HEK293 (cell line): ENCODE data around the gene RNF187.
A peak's percentile ranks its signal among the peaks of the same experiment; 100 is the strongest.

ENCODE experiments used
- CTCF ChIA-PET: fragments of 350-600 bp; formaldehyde crosslinking; extraction: SDS; loops from one replicate; lab custom pipeline; 2021; ENCODE audit warnings: antibody characterized with exemption; lab: Yijun Ruan, JAX
- POLR2A ChIA-PET: fragments of 300-600 bp; formaldehyde crosslinking; extraction: SDS; loops from one replicate; lab custom pipeline; 2020; ENCODE audit warnings: antibody characterized with exemption, inconsistent platforms; lab: Yijun Ruan, JAX
- H3K27ac ChIP-seq: fragments of 200-500 bp; sonication (Bioruptor generic); 2 replicates; pipeline ENCODE4 v1.5.1; 2014; ENCODE audit warnings: low read depth, low read length, control low read depth, inconsistent platforms; ENCODE audit errors: extremely low read depth
- H3K36me3 ChIP-seq, 2 experiments: fragments of 200-500 bp in 1 of 2; sonication (Bioruptor generic) in 1 of 2; 1 replicate in 1 of 2; 2 replicates in 1 of 2; pipeline ENCODE4 v1.5.1; 2014 to 2017; ENCODE audit warnings: inconsistent platforms in 2 of 2, low read length in 2 of 2; ENCODE audit not compliant: control insufficient read depth in 2 of 2, insufficient read depth in 1 of 2
- H3K4me1 ChIP-seq: fragments of 200-500 bp; sonication (Bioruptor generic); 2 replicates; pipeline ENCODE4 v1.5.1; 2014; ENCODE audit warnings: mild to moderate bottlenecking, low read length, inconsistent platforms; ENCODE audit not compliant: control insufficient read depth, insufficient read depth
- H3K4me3 ChIP-seq: 2 replicates; pipeline ENCODE4 v1.5.1; 2011; ENCODE audit warnings: low read depth, mild to moderate bottlenecking, control low read depth, low read length, moderate library complexity
- H3K9me3 ChIP-seq: fragments of 200-500 bp; sonication (Bioruptor generic); 2 replicates; pipeline ENCODE4 v1.5.1; 2014; ENCODE audit warnings: low read depth, low read length, inconsistent platforms; ENCODE audit not compliant: control insufficient read depth, insufficient read depth
- CTCF ChIP-seq: fragments of 450-650 bp; formaldehyde crosslinking; IDR thresholded peaks from 2 replicates; pipeline ENCODE4 v1.5.1; 2016; ENCODE audit warnings: missing biosample characterization, missing genetic modification characterization
- KLF1 ChIP-seq: fragments of 450-650 bp; formaldehyde crosslinking; IDR thresholded peaks from 2 replicates; pipeline ENCODE4 v1.5.1; 2016; ENCODE audit warnings: missing biosample characterization, missing genetic modification characterization
- KLF17 ChIP-seq: fragments of 450-650 bp; formaldehyde crosslinking; IDR thresholded peaks from 2 replicates; pipeline ENCODE4 v1.5.1; 2016; ENCODE audit warnings: missing biosample characterization, missing genetic modification characterization
- KLF7 ChIP-seq: fragments of 450-650 bp; formaldehyde crosslinking; IDR thresholded peaks from 2 replicates; pipeline ENCODE4 v1.5.1; 2016; ENCODE audit warnings: missing biosample characterization, missing genetic modification characterization, borderline replicate concordance
- KLF9 ChIP-seq: fragments of 450-650 bp; formaldehyde crosslinking; IDR thresholded peaks from 2 replicates; pipeline ENCODE4 v1.5.1; 2016; ENCODE audit warnings: missing biosample characterization, missing genetic modification characterization, low read depth
- MZF1 ChIP-seq: fragments of 450-650 bp; formaldehyde crosslinking; IDR thresholded peaks from 2 replicates; pipeline ENCODE4 v1.5.1; 2017; ENCODE audit warnings: missing biosample characterization, missing genetic modification characterization, borderline replicate concordance
- OSR2 ChIP-seq: fragments of 450-650 bp; formaldehyde crosslinking; IDR thresholded peaks from 2 replicates; pipeline ENCODE4 v1.5.1; 2016; ENCODE audit warnings: missing biosample characterization, missing genetic modification characterization
- OVOL3 ChIP-seq: fragments of 450-650 bp; formaldehyde crosslinking; IDR thresholded peaks from 2 replicates; pipeline ENCODE4 v1.5.1; 2016; ENCODE audit warnings: missing biosample characterization, missing genetic modification characterization
- REST ChIP-seq: fragments of 450-650 bp; formaldehyde crosslinking; IDR thresholded peaks from 2 replicates; pipeline ENCODE4 v1.5.1; 2016; ENCODE audit warnings: missing biosample characterization, missing genetic modification characterization
- SP3 ChIP-seq: fragments of 450-650 bp; formaldehyde crosslinking; IDR thresholded peaks from 2 replicates; pipeline ENCODE4 v1.5.1; 2016; ENCODE audit warnings: missing biosample characterization, missing genetic modification characterization
- TRIM28 ChIP-seq: IDR thresholded peaks from 2 replicates; pipeline ENCODE4 v1.6.1; 2011; ENCODE audit warnings: low read length, control low read depth, borderline replicate concordance
- ZBTB20 ChIP-seq: fragments of 450-650 bp; formaldehyde crosslinking; IDR thresholded peaks from 2 replicates; pipeline ENCODE4 v1.5.1; 2016; ENCODE audit warnings: missing biosample characterization, missing genetic modification characterization
- ZNF10 ChIP-seq: fragments of 450-650 bp; formaldehyde crosslinking; IDR thresholded peaks from 2 replicates; pipeline ENCODE4 v1.5.1; 2017; ENCODE audit warnings: missing biosample characterization, missing genetic modification characterization
- ZNF114 ChIP-seq: fragments of 450-650 bp; formaldehyde crosslinking; IDR thresholded peaks from 2 replicates; pipeline ENCODE4 v1.5.0; 2017; ENCODE audit warnings: missing biosample characterization, missing genetic modification characterization
- ZNF248 ChIP-seq: fragments of 450-650 bp; formaldehyde crosslinking; IDR thresholded peaks from 2 replicates; pipeline ENCODE4 v1.5.1; 2017; ENCODE audit warnings: missing biosample characterization, missing genetic modification characterization
- ZNF311 ChIP-seq: fragments of 450-650 bp; formaldehyde crosslinking; IDR thresholded peaks from 2 replicates; pipeline ENCODE4 v1.5.1; 2017; ENCODE audit warnings: missing biosample characterization, missing genetic modification characterization, borderline replicate concordance
- ZNF398 ChIP-seq: fragments of 450-650 bp; formaldehyde crosslinking; IDR thresholded peaks from 2 replicates; pipeline ENCODE4 v1.5.1; 2017; ENCODE audit warnings: missing biosample characterization, missing genetic modification characterization
- ZNF404 ChIP-seq: fragments of 450-650 bp; formaldehyde crosslinking; IDR thresholded peaks from 2 replicates; pipeline ENCODE4 v1.5.1; 2017; ENCODE audit warnings: missing biosample characterization, missing genetic modification characterization
- ZNF473 ChIP-seq: fragments of 450-650 bp; formaldehyde crosslinking; IDR thresholded peaks from 2 replicates; pipeline ENCODE4 v1.5.1; 2017; ENCODE audit warnings: missing biosample characterization, missing genetic modification characterization
- ZNF510 ChIP-seq: fragments of 450-650 bp; formaldehyde crosslinking; IDR thresholded peaks from 2 replicates; pipeline ENCODE4 v1.5.1; 2018; ENCODE audit warnings: mild to moderate bottlenecking, missing genetic modification characterization, missing biosample characterization; ENCODE audit not compliant: insufficient replicate concordance
- ZNF529 ChIP-seq: fragments of 450-650 bp; formaldehyde crosslinking; IDR thresholded peaks from 2 replicates; pipeline ENCODE4 v1.5.1; 2017; ENCODE audit warnings: missing genetic modification characterization, missing biosample characterization; ENCODE audit not compliant: insufficient replicate concordance
- ZNF555 ChIP-seq: fragments of 450-650 bp; formaldehyde crosslinking; conservative IDR thresholded peaks from 2 replicates; pipeline ENCODE4 v1.5.1; 2017; ENCODE audit warnings: missing biosample characterization, mild to moderate bottlenecking, missing genetic modification characterization, inconsistent platforms
- ZNF558 ChIP-seq: fragments of 450-650 bp; formaldehyde crosslinking; IDR thresholded peaks from 2 replicates; pipeline ENCODE4 v1.5.1; 2016; ENCODE audit warnings: missing biosample characterization, missing genetic modification characterization
- ZNF560 ChIP-seq: fragments of 450-650 bp; formaldehyde crosslinking; IDR thresholded peaks from 2 replicates; pipeline ENCODE4 v1.5.1; 2017; ENCODE audit warnings: missing biosample characterization, missing genetic modification characterization, borderline replicate concordance
- ZNF768 ChIP-seq: fragments of 450-650 bp; formaldehyde crosslinking; IDR thresholded peaks from 2 replicates; pipeline ENCODE4 v1.5.1; 2018; ENCODE audit warnings: missing biosample characterization, mild to moderate bottlenecking, missing genetic modification characterization

Gene RNF187

GRCh38 chr1:228437424-228437962, 49.7 kb upstream of the RNF187 start (continued):
- TF ChIP-seq CTCF (tag by site-specific recombination) = no peak
- no peak for TF ChIP-seq ZNF398 (tag by site-specific recombination)
- no peak for TF ChIP-seq ZNF404
- TF ChIP-seq ZNF114 (tag by site-specific recombination) = no peak
- TF ChIP-seq ZNF560 (tag by site-specific recombination) = no peak
- no peak for TF ChIP-seq ZNF248 (tag by site-specific recombination)
- no peak for TF ChIP-seq ZNF10 (tag by site-specific recombination)
- no peak for TF ChIP-seq ZBTB20 (tag by site-specific recombination)
- no peak for TF ChIP-seq ZNF768 (tag by site-specific recombination)
- TF ChIP-seq KLF7 (tag by site-specific recombination) = no peak
- no peak for TF ChIP-seq OSR2 (tag by site-specific recombination)

- H3K4me1 ChIP-seq = no peaks in the 10 kb centered on the region
- CTCF ChIA-PET = no interaction called here
- TF ChIP-seq MZF1 = no peak
- peak; percentile 100 for TF ChIP-seq KLF1 (tag by site-specific recombination)
- no peak for TF ChIP-seq OVOL3 (tag by site-specific recombination)
- TF ChIP-seq KLF17 = peak; percentile 70; the same call in 1 of the 2 replicates
- peak; percentile 74 for TF ChIP-seq KLF9 (tag by site-specific recombination)
- 0 out of 2 replicates have a peak, but pooled peaks have one; percentile 14 for TF ChIP-seq SP3 (tag by site-specific recombination)
- TF ChIP-seq ZNF510 (tag by site-specific recombination) = no peak
- TF ChIP-seq, all 188 proteins: peak for 4
- Histone ChIP-seq H3K9me3 (no peaks in the 10 kb centered on the region), H3K4me3 (no peak overlapping the region), H3K27ac (no peak overlapping the region), H3K36me3 (no peaks in the 10 kb centered on the region)
- POLR2A ChIA-PET = no interaction called here
Observed at GRCh38 chr1:228438266-228438665, 48.9 kb upstream of the RNF187 start.

GRCh38 chr1:228440761-228441500, 46.3 kb upstream of the RNF187 start:
- Histone ChIP-seq H3K4me1 (no peaks in the 10 kb centered on the region), H3K9me3 (no peaks in the 10 kb centered on the region), H3K36me3 (no peaks in the 10 kb centered on the region), H3K27ac (no peak overlapping the region), H3K4me3 (no peak overlapping the region)
- CTCF ChIA-PET = interaction anchor here (0.6 kb wide), 1 partner anchor 395 kb away, joined by 5 read pairs; no protein-coding TSS in a partner anchor
- POLR2A ChIA-PET = interaction anchor here (1.3 kb wide), 1 partner anchor 16 kb away, joined by 3 read pairs; no protein-coding TSS in a partner anchor
- TF ChIP-seq ZNF555 (tag by site-specific recombination) = no peak
- no peak for TF ChIP-seq ZNF529 (tag by site-specific recombination)
- TF ChIP-seq ZNF558 (tag by site-specific recombination) = no peak
- TF ChIP-seq TRIM28 = no peak
- TF ChIP-seq REST = no peak
- no peak for TF ChIP-seq ZNF311 (tag by site-specific recombination)
- TF ChIP-seq ZNF473 (tag by site-specific recombination) = no peak
